H9 (cell line): Measurements from ENCODE around the gene HNRNPU. TPM values are rescaled to one million over a fixed set of nuclear protein-coding genes. Genes with fewer than 3 reads are reported as not detected.

Experiments used
- DNase-seq: peaks from one replicate; pipeline ENCODE4 v3.0.0-alpha.2; 2017
- H2AFZ ChIP-seq: one replicate; pipeline ENCODE4 v1.6.1; 2013; ENCODE audit warnings: mild to moderate bottlenecking, low read length, control low read depth, moderate library complexity
- H2AK5ac ChIP-seq: 2 replicates; pipeline ENCODE4 v1.6.1; 2013; ENCODE audit warnings: low read length, control low read depth, mixed read lengths; ENCODE audit not compliant: insufficient read length
- H2BK120ac ChIP-seq: one replicate; pipeline ENCODE4 v1.6.1; 2013; ENCODE audit warnings: low read depth, mild to moderate bottlenecking, low read length, control low read depth, inconsistent platforms; ENCODE audit not compliant: poor library complexity, severe bottlenecking
- H2BK12ac ChIP-seq: 2 replicates; pipeline ENCODE4 v1.6.1; 2013; ENCODE audit warnings: low read length, control low read depth, mixed read lengths, low read depth; ENCODE audit not compliant: insufficient read length
- H2BK15ac ChIP-seq: 2 replicates; pipeline ENCODE4 v1.6.1; 2013; ENCODE audit warnings: low read depth, low read length, control low read depth
- H2BK20ac ChIP-seq: one replicate; pipeline ENCODE4 v1.6.1; 2013; ENCODE audit warnings: low read depth, mild to moderate bottlenecking, low read length, control low read depth, inconsistent platforms; ENCODE audit not compliant: poor library complexity, severe bottlenecking
- H2BK5ac ChIP-seq: 2 replicates; pipeline ENCODE4 v1.6.1; 2013; ENCODE audit warnings: low read length, control low read depth, mixed read lengths; ENCODE audit not compliant: insufficient read length
- H3K14ac ChIP-seq: 2 replicates; pipeline ENCODE4 v1.6.1; 2013; ENCODE audit warnings: low read length, control low read depth; ENCODE audit not compliant: insufficient read depth
- H3K18ac ChIP-seq: 2 replicates; pipeline ENCODE4 v1.6.1; 2013; ENCODE audit warnings: low read depth, mild to moderate bottlenecking, mixed read lengths, low read length, control low read depth; ENCODE audit not compliant: insufficient read length
- H3K23ac ChIP-seq: 2 replicates; pipeline ENCODE4 v1.6.1; 2013; ENCODE audit warnings: low read length, control low read depth, mixed read lengths, low read depth; ENCODE audit not compliant: insufficient read length
- H3K23me2 ChIP-seq: 2 replicates; pipeline ENCODE4 v1.6.1; 2013; ENCODE audit warnings: low read depth, mild to moderate bottlenecking, mixed read lengths, low read length, control low read depth; ENCODE audit not compliant: insufficient read length, poor library complexity, severe bottlenecking
- H3K27ac ChIP-seq: 2 replicates; pipeline ENCODE4 v1.5.1; 2013; ENCODE audit warnings: low read length, control low read depth, mixed read lengths, low read depth; ENCODE audit not compliant: insufficient read length
- H3K27me3 ChIP-seq: 2 replicates; pipeline ENCODE4 v1.6.1; 2013; ENCODE audit warnings: low read length, control low read depth, inconsistent platforms; ENCODE audit not compliant: insufficient read depth
- H3K4ac ChIP-seq: 2 replicates; pipeline ENCODE4 v1.6.1; 2013; ENCODE audit warnings: low read depth, mild to moderate bottlenecking, control low read depth, inconsistent platforms, low read length, moderate library complexity
- H3K4me1 ChIP-seq: 2 replicates; pipeline ENCODE4 v1.6.1; 2013; ENCODE audit warnings: low read length, control low read depth, inconsistent platforms; ENCODE audit not compliant: insufficient read depth
- H3K4me2 ChIP-seq: 2 replicates; pipeline ENCODE4 v1.6.1; 2013; ENCODE audit warnings: low read length, control low read depth, mixed read lengths; ENCODE audit not compliant: insufficient read length, insufficient read depth
- H3K56ac ChIP-seq: 2 replicates; pipeline ENCODE4 v1.6.1; 2013; ENCODE audit warnings: low read depth, mild to moderate bottlenecking, mixed read lengths, low read length, control low read depth; ENCODE audit not compliant: insufficient read length
- H3K79me1 ChIP-seq: 2 replicates; pipeline ENCODE4 v1.6.1; 2013; ENCODE audit warnings: low read depth, mild to moderate bottlenecking, moderate library complexity, low read length, control low read depth, inconsistent platforms; ENCODE audit not compliant: insufficient read depth, poor library complexity, severe bottlenecking
- H3K79me2 ChIP-seq: 2 replicates; pipeline ENCODE4 v1.6.1; 2013; ENCODE audit warnings: low read length, control low read depth, inconsistent platforms; ENCODE audit not compliant: insufficient read depth
- H3K9ac ChIP-seq: 2 replicates; pipeline ENCODE4 v1.6.1; 2013; ENCODE audit warnings: low read length, control low read depth, mixed read lengths; ENCODE audit not compliant: insufficient read length; ENCODE audit errors: extremely low read depth
- H3K9me3 ChIP-seq: one replicate; pipeline ENCODE4 v1.6.1; 2013; ENCODE audit warnings: low read depth, low read length, inconsistent platforms; ENCODE audit not compliant: control insufficient read depth
- H3T11ph ChIP-seq: one replicate; pipeline ENCODE4 v1.6.1; 2013; ENCODE audit warnings: mild to moderate bottlenecking, low read length, control low read depth, inconsistent platforms
- H4K20me1 ChIP-seq: one replicate; pipeline ENCODE4 v1.6.1; 2013; ENCODE audit not compliant: control insufficient read depth, insufficient read length, insufficient read depth
- H4K5ac ChIP-seq: 2 replicates; pipeline ENCODE4 v1.6.1; 2013; ENCODE audit warnings: low read depth, mild to moderate bottlenecking, mixed read lengths, low read length, control low read depth; ENCODE audit not compliant: insufficient read length
- H4K8ac ChIP-seq: replicated peaks from 2 replicates; pipeline ENCODE4 v1.6.1; 2013; ENCODE audit warnings: low read length, control low read depth, mixed read lengths, low read depth; ENCODE audit not compliant: insufficient read length
- H4K91ac ChIP-seq: 2 replicates; pipeline ENCODE4 v1.6.1; 2013; ENCODE audit warnings: low read depth, mild to moderate bottlenecking, moderate library complexity, mixed read lengths, low read length, control low read depth; ENCODE audit not compliant: insufficient read length
- H3K27ac Mint-ChIP-seq, 3 experiments: 2 replicates in 2 of 3; 3 replicates in 1 of 3; pipeline ENCODE4 v1.8.0; 2020 to 2021; ENCODE audit warnings: mixed read lengths in 3 of 3, mild to moderate bottlenecking in 1 of 3, moderate library complexity in 1 of 3
- H3K27me3 Mint-ChIP-seq: 2 replicates; pipeline ENCODE4 v1.8.0; 2021; ENCODE audit warnings: low read depth, mild to moderate bottlenecking, moderate library complexity, mixed read lengths
- H3K36me3 Mint-ChIP-seq, 3 experiments: 2 replicates in 2 of 3; 3 replicates in 1 of 3; pipeline ENCODE4 v1.8.0; 2020 to 2021; ENCODE audit warnings: low read depth in 3 of 3, mixed read lengths in 3 of 3; ENCODE audit not compliant: insufficient read depth in 1 of 3
- H3K4me1 Mint-ChIP-seq, 2 experiments: 2 replicates each; pipeline ENCODE4 v1.8.0; 2020; ENCODE audit warnings: mixed read lengths in 2 of 2
- H3K4me3 Mint-ChIP-seq, 2 experiments: 2 replicates in 1 of 2; 3 replicates in 1 of 2; pipeline ENCODE4 v1.8.0; 2020 to 2021; ENCODE audit warnings: mild to moderate bottlenecking in 2 of 2, mixed read lengths in 2 of 2, moderate library complexity in 1 of 2
- H3K9me3 Mint-ChIP-seq, 2 experiments: 2 replicates in 1 of 2; 3 replicates in 1 of 2; pipeline ENCODE4 v1.8.0; 2020; ENCODE audit warnings: mild to moderate bottlenecking in 2 of 2, mixed read lengths in 2 of 2, moderate library complexity in 1 of 2
- CTCF ChIP-seq: fragments of 200-600 bp; sonication (generic); conservative IDR thresholded peaks from 3 replicates; pipeline ENCODE4 v1.8.0; 2021; ENCODE audit warnings: antibody characterized with exemption, mild to moderate bottlenecking
- WGBS: extraction: QIAGEN DNeasy Blood & Tissue Kit; methylation state at CpG from one replicate; pipeline ENCODE4 v1.1.7; 2013; ENCODE audit warnings: missing lambda C conversion rate, low lambda C conversion rate, mixed read lengths; ENCODE audit not compliant: insufficient read length; ENCODE audit errors: extremely low coverage; 5-methylcytosine and 5-hydroxymethylcytosine counted together
- total RNA-seq: library from RNA; stranded (reverse); gene quantifications from 2 replicates; pipeline ENCODE4 v1.2.1, GENCODE V29; 2021

HNRNPU gene
- total RNA-seq, 1 experiment from 2014 or later, result 657 TPM

DNA sequence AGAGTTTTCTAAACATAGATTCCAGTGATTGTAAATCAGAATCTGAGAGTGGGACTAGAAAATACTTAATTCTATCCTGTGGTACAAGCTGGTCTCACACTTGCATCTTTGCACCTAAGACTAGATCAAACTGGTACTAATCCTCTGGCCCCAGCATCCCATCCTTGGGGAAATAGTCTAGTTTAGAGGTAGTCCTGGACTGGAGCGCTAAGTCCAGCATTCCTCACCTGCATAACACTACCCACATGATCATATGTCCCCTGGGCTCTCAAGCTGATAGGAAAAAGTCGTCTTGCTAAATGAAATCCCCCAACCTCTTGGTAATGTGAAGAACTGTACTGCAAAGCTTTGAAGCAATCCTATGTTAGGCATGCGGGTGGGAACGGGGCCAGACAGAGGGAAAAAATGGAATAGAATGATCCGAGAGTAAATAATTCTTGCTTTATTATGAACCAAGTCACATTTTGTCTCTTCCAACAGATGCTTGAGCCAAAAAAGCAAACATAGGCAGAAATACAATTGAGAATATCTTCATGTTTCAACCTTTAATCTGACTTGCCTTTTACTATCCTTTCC, 24.0 kb downstream of the HNRNPU start:
- H3K27me3 ChIP-seq, result no peaks in the 10 kb centered on the region
- no peaks in the 10 kb centered on the region; the same call in 1 of the 2 replicates for H3K79me2 ChIP-seq
- Mint-ChIP-seq H3K27me3 (no peaks in the 10 kb centered on the region), H3K4me1 (peaks cover 28 to 30% of the 10 kb centered on the region in 2 experiments), H3K4me3 (no peak overlapping the region), H3K9me3 (no peaks in the 10 kb centered on the region), H3K36me3 (peaks cover 17 to 67% (median 33%) of the 10 kb centered on the region in 3 experiments; a peak in 6 of 7 replicates), H3K27ac (peak overlapping the region in 2 of 3 experiments; percentile 1 to 95; a peak in 4 of 7 replicates)
- H3K14ac ChIP-seq, result no peak overlapping the region
- TF ChIP-seq CTCF, result no peak
- H2AFZ ChIP-seq, result no peak overlapping the region
- no peak overlapping the region for H3K56ac ChIP-seq
- no CpG with 5 or more reads among the region's 5 CpGs for WGBS
- no peaks in the 10 kb centered on the region for H4K20me1 ChIP-seq
- no peaks in the 10 kb centered on the region for H3K9me3 ChIP-seq
- H4K5ac ChIP-seq, result no peak overlapping the region
- peaks cover 7% of the 10 kb centered on the region; the same call in 1 of the 2 replicates for H3K4me1 ChIP-seq
- no peak overlapping the region for H3T11ph ChIP-seq
- no peak overlapping the region for H3K9ac ChIP-seq
- no peak overlapping the region for H3K4me2 ChIP-seq
- H3K18ac ChIP-seq, result no peak overlapping the region
- no peak overlapping the region for H2BK5ac ChIP-seq
- no peaks in the 10 kb centered on the region for H3K23me2 ChIP-seq
- H2BK12ac ChIP-seq, result no peak overlapping the region
- no peaks in the 10 kb centered on the region for H3K79me1 ChIP-seq
- no peak overlapping the region for H4K91ac ChIP-seq
- H2BK20ac ChIP-seq, result no peak overlapping the region
- no peak overlapping the region for H2BK120ac ChIP-seq
- no peak overlapping the region for H3K23ac ChIP-seq
- DNase-seq, result no peak
- H2BK15ac ChIP-seq, result no peak overlapping the region
- H4K8ac ChIP-seq, result no peak overlapping the region
- no peak overlapping the region for H3K4ac ChIP-seq
- no peak overlapping the region for H2AK5ac ChIP-seq
- H3K27ac ChIP-seq, result no peak overlapping the region
